OCI-LY1 (cell line): ENCODE results near the gene CDH3.

Experiments
- EZH2 ChIP-seq: fragments of 200-600 bp; sonication (generic), shearing (Covaris generic); IDR thresholded peaks from 2 replicates; pipeline ENCODE4 v1.8.0; 2017; ENCODE audit warnings: borderline replicate concordance, mixed run types, mild to moderate bottlenecking, antibody characterized with exemption, low read length, moderate library complexity, mixed read lengths
- TF ChIP-seq, protein P1 (sequence below): fragments of 200-600 bp; sonication (generic), shearing (Covaris generic); IDR thresholded peaks from 2 replicates; pipeline ENCODE4 v1.5.1; 2017; ENCODE audit warnings: mild to moderate bottlenecking, antibody characterized with exemption, low read length, moderate library complexity, mixed read lengths

DNA sequence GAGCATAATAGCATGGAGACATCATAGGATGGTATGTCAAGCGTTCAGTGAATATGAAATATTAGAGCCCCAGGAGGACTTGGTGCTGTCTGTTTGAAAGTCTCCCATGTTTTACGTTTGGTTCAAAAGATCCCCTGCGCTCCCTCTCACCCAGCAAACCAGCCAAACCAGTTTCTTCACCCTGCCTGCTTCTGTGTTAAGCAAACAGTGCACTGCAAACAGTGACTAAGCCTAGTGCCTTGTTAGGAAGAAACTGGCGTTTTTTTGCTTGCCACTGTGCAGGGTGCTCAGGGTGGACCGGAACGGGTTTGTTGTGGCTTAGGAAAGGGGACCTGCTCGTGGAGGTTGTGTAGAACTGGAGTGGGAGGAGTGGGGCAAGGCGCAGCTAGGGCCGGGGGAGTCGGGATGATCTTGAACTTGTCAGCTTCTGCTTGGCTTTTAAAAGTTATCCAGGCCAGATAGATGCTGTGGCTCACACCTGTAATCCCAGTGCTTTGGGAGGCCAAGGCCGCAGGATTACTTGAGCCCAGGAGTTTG lies 99.7 kb downstream of the CDH3 start:
- TF ChIP-seq, protein P1, sequence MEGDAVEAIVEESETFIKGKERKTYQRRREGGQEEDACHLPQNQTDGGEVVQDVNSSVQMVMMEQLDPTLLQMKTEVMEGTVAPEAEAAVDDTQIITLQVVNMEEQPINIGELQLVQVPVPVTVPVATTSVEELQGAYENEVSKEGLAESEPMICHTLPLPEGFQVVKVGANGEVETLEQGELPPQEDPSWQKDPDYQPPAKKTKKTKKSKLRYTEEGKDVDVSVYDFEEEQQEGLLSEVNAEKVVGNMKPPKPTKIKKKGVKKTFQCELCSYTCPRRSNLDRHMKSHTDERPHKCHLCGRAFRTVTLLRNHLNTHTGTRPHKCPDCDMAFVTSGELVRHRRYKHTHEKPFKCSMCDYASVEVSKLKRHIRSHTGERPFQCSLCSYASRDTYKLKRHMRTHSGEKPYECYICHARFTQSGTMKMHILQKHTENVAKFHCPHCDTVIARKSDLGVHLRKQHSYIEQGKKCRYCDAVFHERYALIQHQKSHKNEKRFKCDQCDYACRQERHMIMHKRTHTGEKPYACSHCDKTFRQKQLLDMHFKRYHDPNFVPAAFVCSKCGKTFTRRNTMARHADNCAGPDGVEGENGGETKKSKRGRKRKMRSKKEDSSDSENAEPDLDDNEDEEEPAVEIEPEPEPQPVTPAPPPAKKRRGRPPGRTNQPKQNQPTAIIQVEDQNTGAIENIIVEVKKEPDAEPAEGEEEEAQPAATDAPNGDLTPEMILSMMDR: no peak
- TF ChIP-seq EZH2: no peak
